HG03432 (cell line): Measurements from ENCODE around the gene MIX23.

ENCODE experiments used
- ATAC-seq: cut with Tn5 transposase; IDR thresholded peaks from one replicate; pipeline ENCODE4 v1.9.1; 2021; ENCODE audit warnings: mild to moderate bottlenecking, moderate library complexity; ENCODE audit not compliant: unreplicated experiment

The MIX23 gene

DNA sequence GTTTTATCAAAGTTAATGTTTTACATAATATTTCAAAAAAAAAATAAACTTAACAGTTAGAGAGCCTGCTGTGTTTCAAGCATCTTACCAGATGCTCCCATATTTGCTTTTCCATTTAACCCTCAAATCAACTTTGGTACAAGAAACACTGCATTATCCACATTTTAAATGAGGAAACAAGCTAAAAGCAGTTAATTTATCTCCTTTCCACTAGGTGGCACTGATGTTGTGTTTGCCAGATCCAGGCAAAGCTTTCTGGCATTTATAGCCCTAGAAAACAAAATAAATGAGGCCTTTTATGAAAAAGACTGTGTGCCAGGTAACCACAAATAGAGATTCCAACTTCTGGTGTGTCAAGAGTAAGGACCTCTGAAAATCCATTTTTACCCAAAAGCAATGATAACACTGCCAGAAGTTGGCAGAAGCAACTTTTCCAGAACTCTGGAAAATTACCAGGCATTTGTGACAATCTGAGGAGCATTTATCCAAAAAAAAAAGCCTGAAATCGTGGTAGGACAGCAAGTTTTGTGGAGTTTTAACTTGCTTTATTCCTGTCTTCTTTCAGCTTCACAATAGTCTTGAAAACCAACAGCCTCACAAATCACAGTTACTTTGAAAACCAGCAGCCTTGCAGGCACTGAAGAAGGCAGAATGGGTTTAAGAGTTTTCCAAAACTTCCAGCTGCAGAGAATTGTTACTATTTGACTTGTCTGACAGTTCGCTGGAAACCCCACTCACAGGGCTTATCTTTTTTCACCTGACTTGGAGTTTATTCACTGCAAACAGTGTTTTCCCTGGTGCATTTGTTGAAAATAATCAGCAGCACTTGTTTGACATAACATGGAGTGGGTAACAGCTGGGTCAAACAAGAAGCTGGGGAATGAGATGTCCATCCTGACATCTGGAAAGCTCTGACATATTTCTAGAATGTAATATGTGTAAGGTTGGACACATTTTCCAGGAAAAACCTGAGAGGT, 10.1 kb upstream of the MIX23 start:
- ATAC-seq: no peak

DNA sequence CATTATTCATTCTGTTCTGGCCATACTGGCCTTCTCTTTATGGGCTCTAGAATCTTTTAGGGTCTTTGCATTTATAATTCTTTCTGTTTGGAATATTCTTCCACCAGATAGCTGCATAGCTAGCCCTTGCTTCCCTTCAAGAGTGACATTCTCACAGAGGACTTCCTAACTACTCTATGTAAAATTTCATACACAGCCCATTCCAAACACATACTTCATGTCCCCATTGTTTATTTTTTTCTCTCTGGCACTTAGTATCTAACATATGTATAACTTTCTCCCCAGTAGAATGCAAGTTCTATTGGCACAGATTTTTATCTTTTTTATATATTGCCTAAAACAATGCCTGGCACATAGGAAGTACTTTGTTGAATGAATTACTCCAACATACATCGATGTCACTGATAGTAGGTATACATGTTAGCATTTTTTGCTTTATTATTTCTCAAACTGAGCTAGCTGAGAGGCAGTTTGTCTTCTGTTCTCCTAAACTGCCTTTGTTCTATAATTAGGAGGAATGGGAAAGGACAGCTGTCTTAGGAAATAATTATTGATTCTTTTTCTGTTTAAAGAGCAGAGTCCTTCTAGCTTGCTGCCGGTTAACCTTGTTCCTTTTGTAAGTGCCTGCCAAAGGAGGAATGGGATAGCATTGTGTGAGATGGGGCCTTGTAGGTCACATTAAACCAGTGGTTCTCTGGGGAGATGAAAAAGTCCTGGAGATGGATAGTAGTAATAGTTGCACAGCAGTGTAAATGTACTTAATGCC, 8.8 kb upstream of the MIX23 start:
- ATAC-seq: no peak

DNA sequence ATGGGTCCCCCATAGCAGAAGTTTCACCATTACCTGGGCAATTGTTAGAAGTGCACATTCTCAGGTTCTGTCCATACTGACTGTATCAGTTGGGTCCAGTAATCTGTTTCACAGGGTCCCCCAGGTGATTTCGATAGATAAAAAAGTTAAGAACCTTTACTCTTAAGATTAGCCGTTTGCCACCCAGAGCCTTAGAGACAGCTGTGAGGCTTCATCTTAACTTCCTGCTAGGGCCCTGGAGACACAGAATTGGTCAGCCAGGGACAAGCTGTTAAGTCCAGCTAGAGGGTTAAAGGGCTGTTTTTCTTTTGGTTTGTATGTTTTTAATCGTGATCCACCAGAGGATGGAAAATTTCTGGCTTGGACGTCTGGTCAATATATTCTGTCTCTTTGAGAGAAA, 7.6 kb upstream of the MIX23 start:
- ATAC-seq: no peak

DNA sequence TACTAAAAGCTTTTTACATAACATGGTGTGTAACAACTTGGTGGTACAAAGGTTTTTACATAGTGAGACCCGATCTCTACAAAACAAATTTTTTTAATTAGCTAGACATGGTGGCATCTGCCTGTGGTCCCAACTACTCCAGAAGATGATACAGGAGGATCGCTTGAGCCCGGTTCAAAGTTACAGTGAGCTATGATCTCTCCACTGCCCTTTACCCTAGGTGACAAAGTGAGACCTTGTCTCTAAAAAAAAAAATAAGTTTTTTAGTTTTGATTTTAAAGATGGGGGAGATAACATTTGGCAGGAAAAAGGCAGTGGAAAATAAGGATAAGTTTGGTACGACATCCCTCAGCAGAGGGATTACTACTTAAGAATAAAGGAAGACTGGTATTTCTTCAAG, 6.9 kb upstream of the MIX23 start:
- ATAC-seq: no peak

DNA sequence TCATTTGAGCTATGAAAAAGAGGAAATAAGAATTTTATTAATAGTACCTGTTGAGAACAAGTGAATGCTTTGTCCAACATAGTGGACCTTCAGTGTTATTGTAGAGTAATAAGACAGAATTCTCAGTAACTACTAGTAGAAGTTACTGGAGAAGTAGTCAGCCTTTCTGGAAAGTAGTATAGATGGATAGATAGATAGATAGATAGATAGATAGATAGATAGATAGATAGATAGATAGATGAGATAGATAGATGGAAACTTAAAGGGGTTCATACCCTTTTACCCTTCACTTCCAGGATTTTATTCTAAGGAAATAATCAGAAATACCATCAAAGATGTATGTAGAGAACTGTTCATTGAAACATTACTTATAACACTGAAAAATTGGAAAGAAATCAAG, 6.2 kb upstream of the MIX23 start:
- ATAC-seq: no peak

DNA sequence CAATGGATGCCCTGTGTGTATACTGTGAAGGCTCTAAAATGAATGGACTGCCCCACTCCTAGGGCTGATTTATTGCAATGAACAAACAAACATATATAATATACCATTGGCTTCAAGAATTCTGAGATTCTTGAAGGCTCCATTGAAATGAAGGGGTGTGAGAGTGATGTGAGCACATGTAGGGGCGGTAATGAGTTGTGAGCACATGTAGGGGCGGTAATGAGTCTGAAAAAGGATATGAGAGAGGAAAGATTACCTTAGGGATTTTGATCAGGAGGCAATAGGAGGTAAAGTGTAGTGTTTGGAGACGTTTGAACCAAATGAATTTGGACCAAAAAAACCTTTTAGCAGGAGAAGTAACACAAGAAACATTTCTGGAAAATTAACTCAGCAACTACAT, 4.7 kb upstream of the MIX23 start:
- ATAC-seq: no peak

DNA sequence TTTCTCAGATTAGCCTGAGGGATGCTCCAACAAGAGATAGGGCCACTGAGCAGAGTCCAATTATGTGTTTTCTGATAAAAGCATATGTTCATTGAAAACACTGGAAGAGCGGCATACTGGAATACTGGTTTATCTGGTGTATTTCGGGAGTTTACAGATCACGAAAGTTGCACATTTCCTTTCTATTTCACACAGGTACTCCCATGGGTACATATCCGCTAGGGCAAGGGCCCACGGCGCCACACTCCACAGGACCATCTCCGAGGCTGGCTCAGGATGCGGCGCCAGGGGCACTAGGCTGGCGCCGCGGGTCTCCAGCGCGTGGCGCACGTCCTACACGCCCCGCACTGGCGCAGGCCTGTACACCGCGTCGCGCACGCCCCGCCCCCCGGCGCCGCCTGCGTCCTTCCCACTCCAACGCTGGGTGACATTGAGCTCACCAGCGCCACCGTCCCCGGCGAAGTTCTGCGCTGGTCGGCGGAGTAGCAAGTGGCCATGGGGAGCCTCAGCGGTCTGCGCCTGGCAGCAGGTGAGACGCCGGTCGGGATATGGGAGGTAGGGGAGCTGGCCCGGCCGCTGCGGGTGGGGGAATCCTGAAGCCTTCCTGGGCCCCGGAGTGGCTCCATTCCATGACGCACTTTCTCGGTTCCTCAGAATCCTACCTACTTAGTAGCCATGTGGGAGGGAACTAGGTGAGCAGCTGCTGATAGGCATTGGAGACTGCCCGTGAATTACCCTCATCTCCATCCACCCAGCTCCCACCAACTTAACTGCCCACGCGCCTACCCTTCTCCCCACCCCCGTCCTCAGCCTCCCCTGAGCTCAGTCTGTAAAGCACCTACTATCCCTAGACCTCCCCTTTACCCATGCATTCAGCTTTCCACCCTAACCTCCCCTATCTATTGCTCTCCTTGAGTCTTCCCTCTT, 1.0 kb upstream of the MIX23 start, which contains the start of gene FAM162A:
TSS of gene FAM162A (plus strand) at position 412 of the 927 bp plus-strand sequence. CDS start at position 496, 84 bp downstream.
- ATAC-seq: peak; percentile 94

DNA sequence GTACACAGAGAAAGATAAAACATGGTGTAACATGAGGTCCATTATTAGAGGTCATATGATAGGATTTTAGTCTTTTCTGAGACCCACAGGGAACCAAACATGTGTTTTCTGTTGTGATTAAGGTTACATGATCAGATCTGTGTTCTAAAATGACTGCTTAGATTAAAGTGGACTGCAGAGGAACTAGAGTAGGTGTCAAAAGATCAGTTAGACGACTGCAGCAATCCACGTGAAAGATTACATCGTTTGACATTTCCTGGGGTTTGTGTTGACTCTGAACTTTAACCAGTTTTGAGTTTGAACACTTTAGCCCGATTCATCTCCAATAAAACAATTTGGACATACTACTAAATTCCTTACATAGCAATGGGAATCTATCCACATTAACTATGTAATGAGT, 5.1 kb downstream of the MIX23 start:
- no peak for ATAC-seq

DNA sequence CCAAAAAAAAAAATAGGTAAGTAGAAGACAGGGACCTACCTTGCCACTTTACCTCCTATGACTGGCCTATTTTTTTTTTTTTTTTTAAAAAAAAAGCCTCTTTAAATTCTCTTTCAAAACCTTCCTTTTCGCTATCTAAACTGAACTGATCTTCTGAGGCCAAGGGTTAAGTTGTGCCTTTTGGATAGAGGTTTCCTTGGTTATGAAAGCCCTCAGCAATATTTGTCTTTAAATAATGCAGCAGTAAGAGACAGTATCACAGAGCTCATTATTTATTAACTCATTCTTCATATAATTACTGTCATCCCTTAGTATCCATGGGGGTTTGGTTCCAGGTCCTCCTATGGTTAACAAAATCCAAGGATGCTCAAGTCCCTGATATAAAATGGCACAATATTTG, 9.0 kb downstream of the MIX23 start:
- no peak for ATAC-seq

DNA sequence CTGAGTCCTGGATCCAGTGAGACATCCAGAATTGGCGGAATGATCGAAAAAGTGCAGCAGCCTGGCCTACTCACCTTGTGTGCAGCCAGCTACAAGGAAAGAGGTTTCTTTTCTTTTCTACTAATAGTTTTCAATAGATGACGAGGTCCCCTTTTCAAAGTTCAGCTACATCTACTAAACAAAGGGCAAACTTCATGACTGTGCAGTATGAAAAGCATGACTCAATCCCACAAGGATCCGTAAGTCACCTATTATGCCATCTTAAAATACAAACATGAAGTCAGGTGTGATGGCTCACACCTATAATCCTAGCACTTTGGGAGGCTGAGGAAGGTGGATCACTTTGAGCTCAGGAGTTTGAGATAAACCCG, 16.7 kb downstream of the MIX23 start:
- ATAC-seq: no peak

DNA sequence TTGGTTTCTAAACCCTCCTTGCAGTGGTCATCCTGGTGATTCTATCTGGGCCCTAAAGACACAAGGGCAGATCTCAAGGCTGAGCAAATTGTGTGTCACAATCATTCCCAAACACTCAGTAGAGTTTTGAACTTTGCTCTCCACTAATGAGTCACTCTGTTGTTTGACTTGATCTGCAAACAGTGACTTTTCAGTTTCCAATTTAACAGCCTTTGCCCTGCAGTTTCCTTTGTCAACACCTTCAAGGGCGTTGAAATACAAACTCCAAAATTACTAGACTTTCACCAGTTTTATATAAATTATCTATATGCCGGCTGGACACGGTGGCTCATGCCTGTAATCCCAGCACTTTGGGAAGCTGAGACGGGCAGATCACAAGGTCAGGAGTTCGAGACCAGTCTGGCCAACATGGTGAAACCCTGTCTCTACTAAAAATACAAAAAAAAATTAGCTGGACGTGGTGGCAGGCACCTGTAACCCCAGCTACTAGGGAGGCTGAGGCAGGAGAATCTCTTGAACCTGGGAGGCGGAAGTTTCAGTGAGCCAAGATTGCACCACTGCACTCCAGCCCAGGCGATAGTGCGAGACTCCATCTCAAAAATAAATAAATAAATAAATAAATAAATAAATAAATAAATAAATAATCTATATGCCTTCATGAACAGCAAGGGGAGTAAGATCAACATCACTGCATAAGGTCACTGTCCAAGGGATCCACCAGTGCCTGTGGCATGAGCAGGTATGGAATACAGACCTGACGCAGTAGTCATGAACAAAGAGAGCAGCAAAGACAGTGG, 17.3 kb downstream of the MIX23 start:
- ATAC-seq: peak; percentile 70

DNA sequence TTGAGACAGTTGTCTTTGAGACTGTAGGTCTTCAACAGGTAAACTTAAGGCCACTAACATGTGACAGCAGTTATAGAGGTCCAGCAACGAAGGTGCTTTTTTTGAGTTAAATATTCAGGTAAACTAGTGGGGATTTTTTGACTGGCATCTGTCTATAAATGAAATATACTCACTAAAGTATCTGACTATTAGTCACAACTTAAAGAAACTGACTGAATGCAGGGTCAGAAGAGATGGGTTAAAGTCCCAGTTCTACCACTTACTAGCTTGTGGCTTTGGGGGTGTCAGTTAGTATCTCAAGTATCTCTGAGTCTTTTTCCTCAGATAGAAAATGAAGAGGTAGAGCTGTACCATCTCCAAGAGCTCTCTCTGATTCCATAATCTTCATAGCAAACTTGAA, 18.0 kb downstream of the MIX23 start:
- ATAC-seq: peak; percentile 42

DNA sequence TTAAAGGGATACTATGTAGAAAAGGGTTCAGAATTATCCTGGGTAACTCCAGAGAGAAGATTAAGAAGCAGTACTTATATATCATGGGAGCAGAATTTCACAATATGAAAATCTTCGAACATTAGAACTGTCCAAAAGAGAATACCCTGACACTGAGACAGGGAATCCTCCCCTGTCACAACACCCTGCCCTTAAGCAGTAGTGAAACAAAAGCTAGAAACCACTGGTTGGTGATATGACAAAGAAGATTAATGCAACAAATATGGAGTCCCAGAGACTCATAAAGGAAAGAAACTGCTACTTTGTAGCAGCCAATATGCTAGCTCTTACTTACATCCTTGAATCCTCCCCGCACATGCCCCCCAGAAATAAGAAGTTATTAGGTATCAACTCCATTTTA, 18.5 kb downstream of the MIX23 start:
- ATAC-seq: no peak

DNA sequence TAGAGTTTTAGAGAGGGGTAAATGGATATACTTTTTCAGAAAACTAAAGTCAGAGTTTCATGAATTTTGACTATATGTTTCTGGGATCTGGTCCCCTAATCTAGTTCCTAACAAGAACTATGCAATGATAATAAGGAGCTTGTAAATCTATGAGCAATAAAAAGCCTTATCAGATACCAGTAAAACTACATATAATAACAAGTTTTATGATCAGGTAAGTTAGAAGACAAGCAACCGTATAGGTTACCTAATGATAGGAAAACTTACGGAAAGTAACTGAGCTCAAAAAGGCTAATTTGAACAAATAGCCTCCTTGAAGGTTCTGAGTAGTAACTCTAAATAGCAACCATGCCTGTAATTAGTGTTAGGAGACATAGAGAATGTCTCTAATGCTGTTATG, 21.0 kb downstream of the MIX23 start:
- no peak for ATAC-seq

DNA sequence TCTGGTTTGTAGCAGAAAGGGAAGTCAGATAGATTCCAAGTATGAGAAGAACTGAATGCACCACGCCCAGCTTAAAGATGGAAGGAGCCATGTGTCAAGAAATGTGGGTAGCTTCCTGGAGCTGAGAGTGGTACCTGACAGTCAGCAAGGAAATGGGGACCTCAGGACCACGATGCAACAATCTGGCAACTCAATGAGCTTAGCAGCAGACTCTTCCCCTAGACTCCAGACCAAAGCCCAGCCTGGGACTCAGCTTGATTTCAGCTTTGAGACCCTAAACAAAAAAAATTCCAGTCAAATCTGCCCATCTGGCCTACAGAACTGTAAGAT, 24.4 kb downstream of the MIX23 start:
- ATAC-seq: no peak

DNA sequence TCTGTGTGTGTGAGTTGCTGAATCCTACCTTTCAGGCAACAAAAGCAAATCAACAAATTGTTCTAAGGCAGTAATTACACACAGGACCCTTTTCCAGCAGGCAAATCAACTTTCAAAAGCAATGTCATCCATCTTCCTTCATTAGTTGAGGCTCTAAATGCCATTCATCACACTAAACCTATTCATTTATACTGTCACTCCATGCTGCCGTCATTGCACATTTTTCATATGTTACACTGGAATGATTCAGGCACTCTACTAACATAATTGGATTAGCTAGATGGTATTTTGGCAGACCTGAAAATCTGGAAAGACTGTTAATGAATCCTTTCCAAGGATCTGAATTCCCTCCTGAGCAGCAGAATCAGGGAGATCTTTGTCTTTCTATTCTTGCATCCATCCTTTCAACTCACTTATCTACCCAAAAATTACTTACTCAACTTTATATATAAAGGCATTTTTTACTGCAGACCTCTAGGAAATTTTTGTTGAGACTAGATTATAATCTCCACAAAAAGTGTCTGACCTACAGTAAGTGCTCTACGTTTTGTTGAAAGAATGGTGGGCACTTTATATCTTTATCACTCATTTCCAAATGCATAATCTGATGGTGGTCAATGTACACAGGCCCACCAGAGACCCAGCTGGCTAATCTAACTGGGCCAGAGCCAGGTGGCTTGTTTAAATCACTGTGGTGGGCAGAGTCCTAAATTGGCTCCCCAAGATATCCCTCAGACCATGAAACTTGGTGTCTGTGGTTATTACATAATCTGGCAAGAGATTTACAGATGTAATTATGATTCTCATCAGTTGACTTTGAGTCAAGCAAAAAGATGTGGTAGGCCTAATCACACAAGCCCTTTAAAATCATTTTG, 25.0 kb downstream of the MIX23 start:
- no peak for ATAC-seq

DNA sequence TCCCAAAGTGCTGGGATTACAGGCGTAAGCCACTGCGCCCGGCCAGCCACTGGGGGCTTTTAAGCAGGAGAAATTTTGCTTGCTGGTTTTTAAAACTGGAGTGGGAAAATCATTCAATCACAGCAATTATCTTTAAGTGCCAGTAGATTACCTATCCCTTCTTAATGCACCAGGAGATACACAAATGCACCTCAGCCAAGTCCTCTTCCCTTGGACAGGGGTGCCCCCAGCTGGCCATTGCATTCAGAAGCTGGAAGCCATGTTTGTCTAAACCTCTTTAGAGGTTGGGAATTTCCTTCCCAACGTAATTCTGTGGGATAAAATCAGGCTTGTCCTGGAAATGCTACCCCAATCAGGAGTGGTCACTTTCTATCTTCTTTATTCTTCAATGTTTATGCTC, 26.6 kb downstream of the MIX23 start:
- no peak for ATAC-seq

DNA sequence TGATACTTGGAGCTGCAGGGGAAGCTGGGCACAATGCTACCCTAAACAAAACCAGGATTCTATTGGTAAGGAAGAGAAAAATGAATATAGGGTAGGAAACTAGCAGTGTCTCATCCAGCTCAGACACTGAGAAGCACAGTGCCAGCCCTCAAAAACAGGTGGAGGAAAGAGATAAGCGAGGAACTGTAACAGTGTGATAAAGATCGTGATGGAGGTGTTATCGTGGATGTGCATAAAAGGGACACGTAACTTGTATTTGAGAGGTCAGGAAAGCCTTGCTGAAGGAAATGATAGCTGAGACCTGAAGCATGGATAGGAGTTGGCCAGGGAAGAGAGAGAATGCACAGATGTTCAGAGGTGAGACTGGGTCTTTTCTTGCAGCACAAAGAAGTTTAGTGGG, 27.4 kb downstream of the MIX23 start:
- ATAC-seq: no peak

DNA sequence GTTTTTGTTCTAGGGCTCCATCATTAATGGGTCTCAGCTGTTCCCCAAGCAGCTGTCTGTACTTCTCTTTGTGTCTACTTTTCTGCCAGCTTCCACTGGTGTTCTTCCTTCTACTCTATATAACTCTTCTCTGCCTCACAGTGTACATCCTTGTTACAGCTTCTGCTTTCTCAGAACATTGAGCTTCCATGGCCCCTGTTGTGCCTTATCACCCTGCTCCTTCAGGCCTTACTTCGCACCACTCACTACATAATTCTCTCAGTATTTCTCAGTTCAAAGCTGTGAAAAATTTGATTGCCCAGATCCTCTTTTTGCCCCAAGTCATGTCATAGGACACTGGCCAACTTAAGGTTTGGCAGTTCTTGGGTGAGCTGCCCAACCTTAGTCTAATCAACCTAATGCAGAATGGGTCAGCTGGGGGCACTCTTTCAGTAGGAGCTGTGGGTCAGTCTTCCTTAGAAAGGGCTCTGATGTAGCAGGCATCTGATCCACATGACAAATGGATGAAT, 29.1 kb downstream of the MIX23 start:
- no peak for ATAC-seq
